SIG-M5 (cell line): Measurements from ENCODE around the gene PGF.

Experiments
- DNase-seq: peaks from one replicate; lab custom pipeline; 2025; lab: John Stamatoyannopoulos, UW

PGF gene

DNA sequence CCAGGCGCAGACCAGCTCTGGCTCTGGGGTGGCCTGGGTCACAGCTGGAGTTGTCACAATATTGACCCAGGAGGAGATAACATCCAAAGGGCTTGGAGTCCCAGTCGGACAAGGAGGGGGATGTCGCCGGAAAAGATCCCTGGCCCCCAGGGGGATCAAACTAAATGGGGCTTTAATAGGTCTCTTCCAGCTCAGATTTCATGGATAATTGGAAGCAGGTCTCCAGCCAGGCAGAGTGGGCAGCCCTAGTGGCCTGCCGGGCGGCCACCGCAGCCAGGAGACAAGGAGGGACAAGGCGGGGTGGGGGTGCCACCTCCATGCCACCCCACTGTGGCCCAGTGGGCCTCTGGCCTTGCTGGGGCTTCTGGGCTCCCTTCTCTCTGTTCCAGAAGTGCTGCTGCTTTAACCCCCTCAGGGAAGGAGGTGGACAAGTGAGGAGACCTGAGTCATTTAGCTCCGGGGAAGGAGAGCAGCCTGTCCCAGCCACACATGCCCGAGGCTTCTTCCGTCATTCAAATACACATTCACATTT lies 23.1 kb upstream of the PGF start:
- DNase-seq = no peak

DNA sequence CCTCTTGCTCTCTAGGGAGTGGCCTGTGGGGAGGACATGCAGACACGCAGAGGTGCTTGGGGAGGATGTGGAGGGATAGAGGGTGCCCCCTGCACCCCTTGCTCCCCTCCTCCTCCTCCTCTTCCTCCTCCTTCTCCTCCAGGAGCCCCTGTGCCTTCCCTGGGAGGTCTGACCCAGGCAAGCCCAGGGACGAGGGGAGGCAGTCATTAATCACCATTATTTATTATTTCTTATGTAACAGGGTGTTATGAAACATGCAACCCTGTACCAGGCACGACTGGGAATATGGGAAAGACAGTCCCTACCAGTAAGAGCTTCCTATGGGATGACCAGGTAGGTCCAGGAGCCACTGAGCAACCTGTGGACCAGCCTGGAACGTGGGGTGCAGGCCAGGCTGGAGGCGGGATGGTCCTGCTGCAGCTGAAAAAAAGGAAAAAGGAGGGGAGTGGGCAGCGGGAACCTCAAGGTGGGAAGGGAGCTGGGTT lies 22.5 kb upstream of the PGF start:
- DNase-seq = no peak

DNA sequence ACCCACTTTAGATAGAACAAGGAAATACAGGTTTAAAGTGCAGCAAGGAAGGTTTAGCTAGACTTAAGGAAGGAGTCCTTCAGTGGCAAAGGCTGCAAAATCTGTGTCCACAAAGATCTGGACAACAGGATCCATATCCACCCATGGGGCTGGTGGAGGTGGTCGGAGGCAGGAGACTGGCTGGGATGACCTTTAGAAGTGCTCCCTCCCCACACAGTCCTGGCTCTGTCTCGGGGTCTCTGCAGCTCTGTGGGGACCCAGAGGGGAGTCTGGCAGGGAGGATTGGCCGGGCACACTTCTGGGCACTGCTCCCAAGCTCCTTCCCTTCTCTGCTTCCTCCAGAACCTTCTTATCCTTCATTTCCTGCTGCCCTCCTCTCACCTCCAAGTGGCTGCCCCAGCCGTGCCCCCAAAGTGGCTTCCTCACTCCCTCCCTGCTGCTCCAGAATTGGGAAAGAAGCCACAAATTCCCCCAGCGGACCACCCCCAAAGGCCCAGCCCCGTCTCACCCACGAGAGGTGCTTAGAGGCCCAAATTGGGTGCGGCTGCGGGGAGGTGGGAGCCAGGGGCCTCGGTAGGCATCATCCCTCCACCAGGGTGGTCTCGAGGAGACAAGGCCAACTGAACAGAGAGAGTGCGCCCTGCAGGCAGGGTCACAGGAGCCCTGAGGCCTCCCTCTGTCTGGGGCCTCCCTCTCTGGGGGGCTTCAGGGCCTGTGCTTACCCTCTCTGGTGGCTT lies 21.9 kb upstream of the PGF start:
- no peak for DNase-seq

DNA sequence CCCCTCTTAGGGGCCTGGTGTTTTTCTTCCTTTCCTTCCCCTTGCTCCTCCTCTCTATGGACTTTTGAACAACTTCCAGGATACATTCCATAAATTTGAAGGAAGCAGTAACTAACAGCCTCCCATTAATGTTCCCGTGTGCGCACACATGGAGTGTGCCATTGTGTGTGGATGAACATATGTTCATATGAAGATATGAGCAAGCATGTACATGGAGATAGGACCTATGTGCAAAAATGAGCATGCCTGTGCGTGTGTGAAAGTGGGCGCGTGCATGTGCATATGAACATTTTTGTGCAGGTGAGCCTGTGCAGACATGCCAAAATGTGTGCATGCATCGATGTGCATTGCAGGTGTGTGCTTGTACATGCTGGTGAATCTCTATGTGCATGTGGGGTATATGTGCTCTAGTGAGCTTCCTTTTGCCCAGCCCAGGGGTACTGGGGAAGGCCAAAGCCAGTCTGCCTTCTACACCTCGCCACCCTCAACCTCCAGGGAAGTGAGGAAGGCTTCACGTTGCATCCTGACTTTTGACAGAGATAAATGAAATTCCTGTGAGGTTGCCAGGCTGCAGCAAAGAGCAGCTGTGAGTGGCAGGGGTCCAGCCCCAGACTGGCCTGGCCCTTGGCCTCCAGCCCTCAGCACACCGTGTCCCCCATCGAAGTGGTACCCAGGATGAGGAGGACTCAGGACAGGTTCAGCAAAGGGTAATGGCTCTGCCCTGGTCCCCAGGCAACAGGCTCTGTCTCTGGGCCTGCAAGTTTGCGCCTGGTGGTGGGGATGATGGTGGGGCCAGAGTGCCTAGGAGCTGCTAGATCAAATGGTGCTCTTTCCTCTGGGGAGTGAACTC lies 21.1 kb upstream of the PGF start:
- DNase-seq = no peak

DNA sequence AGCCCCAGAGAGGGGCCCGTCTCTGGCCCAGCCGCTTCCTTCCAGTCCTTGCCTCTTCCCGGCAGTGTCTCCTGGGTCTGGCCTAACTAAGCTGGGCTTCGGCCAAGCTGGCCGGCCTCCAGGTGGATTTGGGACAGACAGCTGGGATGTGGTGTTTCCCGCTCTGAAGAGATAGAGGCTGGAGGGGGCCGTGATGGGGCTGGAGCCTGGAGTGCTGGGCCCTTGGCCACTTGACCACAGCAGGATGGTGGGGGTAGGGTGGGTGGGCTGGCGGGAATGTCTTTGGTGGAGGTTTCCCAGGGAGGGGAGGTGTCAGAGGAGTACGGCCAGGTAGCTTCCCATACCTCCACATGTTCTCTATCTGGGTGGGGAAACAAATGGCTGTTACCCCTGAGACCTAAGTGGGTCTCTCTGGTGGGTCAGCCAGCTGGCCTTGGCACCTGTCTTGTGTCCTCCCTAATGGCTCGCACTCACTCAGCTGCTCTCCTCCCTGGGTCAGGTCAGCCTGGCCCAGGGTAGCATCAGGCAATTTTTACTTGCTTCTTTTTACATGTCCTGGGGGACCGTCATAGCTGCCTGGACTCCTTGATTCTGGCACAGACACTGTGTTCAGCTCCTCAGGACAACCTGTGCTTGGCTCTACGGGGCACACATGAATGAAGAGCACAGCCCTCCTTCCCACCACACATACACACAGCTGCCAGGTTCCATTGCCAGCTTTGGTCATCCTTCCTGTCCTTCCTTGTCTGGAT lies 19.8 kb upstream of the PGF start:
- DNase-seq = no peak

DNA sequence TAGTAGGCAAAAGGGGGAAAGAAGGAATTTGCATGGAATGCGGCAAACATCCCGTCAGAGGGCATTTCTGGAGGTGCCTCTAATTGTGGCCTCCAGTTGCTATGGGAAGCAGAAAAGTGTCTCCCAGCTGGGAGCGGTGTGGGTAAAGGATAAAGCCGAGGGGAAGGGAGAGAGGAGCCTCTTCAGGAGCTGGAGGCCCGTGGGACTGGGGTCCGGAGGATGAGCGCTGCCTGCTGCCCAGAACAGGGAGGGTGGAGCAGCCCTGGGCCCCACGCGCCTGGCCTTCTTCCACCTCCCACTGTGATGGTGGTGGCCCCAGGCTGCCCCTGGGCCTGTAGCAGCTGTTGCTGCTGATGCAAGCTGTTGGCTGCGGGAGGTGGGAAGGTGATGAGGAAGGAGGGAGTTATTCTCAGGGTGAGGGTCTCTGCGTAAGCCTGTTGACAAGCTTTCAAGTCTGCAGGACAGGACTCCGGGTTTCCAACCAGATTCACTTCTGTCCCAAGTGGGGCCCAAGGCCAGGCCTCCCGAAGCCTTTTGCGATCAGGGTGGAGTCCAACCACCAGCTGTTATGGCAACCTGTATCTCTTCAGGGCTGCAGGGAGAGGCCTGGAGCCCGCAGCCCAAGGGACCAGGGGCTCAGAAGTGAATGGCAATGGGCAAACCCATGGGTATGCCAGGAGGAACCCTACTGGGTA lies 19.1 kb upstream of the PGF start:
- no peak for DNase-seq

DNA sequence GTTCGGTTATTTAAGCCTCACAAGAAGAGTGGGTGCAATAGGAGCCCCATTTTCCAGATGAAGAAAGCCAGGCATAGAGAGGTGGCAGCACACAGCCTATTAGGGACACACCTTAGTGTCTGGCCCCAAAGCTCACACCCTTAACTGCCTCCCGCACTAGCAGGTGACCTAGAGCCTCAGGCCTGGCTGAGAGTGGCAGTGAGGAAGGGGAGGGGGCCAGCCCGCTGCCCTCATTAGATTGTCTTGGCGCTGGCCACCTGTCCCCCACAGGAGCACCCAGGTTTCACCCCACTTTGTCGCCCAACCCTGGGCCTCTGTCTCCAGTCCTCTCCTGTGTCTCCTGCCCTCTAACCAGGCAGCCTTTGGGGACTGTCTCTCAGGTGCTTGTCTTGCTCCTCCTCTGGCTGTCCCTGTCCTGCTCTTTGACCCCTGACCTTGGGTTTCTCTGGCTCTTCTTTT lies 18.5 kb upstream of the PGF start:
- no peak for DNase-seq

DNA sequence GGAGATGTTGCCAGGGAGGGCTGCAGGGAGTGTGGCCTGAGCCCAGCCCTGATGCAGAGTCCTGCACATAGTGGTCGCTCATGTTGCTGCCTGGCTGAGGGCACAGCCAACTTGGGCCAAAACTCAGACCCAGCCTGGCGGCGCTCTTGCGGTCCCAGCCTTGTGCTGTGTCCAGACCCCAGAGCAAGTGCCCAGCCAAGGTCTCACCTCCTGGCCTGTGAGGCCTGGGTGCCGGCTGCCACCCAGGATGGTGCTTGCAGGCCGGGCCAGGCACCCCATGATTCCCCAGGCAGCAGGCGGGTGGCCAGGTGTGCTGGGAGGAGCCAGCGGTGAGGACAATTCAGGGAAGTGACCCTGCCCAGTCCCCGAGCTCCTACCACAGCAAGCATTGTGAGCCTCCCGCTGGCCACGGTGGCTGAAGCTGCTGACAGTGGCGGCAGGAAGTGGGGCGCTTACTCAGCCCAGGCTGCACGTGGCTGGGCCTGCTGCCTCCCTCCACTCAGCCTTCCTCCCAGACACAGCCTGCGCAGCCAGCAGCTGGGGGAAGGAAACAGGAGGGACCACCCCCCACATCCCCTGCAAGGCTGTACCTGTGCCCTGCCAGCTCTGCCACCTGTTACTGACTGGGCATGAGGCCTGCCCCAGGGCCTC lies 17.7 kb upstream of the PGF start:
- DNase-seq = no peak

DNA sequence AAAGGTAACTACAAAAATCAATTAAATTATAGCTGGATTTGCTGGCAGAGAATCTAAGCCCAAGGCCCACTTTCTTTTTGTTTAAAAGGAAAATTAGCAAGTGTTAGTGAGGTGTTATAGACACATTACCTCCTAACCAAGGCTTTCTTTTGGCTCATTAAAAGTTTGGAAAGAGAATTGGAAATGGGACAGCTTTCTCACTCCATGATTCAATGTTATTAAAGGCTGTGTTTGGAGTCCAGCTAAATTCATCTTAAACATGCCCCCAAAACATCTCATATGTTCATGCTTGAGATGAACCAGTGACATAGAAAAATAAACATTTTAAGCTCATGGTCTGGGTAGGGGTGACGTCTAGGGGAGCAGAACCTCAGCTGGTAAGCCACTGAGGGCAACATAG lies 13.4 kb upstream of the PGF start:
- no peak for DNase-seq

DNA sequence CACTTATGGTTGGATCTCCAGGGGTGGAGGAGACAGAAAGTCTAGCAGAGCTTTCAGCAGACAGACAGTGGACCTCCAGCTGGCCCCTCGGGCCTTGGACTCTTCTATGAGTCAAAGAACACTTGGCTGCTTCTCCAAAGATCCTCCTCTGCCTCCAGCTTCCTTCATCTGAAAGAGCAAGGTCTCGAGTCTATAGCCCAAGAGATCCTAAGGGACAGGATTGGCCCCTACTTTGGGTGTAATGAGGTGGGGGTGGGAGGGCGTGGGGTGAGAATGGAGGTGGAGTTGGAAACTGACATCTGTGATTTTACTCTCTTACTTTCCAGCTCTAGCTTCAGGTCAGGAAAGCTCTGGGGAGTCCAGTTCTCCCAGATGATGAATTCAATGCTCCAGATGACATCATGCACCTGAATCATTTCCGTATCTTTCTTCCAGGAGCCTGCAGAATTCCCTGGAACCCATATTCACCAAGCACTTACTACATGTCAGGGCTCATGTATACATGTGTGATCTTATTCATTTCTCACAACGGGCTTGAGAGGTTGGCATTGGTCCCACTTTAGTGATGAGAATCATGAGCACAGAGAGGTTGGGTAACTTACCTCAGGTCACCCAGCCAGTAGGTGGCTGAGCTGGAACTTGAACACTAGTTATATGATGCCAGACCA lies 10.2 kb upstream of the PGF start:
- DNase-seq = no peak

DNA sequence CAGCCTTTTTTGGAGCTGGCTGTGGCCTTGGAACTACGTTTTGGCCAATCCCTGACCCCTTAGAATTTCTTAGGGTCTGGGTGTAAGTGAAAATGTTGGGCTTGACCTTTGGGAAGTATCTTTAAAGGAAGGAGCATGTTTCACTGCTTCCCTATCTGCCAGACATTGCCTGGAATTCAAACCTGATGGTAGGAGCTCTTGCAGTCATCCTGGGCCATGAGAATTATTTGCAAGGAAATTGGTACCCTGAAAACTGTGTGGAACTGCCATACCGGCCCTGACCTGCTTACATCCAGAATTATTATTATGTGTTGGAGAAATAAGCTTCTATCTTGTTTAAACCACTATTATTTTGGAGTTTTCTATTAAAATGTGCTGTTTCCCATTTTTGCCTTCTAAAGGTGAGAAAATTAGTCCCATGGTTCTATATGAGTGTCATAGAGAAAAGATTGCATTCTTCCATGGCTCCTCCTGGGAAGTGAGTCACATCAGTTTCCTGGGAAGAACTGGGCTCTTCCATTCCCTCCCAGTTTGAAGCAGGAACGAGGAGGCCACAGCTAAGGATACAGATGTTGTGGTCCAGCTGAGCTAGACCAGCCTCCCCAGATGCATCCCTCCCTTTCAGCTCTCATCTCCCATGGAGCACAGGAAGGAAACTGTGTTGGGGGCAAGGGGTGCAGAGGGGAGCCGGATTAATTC lies 9.5 kb upstream of the PGF start:
- no peak for DNase-seq

DNA sequence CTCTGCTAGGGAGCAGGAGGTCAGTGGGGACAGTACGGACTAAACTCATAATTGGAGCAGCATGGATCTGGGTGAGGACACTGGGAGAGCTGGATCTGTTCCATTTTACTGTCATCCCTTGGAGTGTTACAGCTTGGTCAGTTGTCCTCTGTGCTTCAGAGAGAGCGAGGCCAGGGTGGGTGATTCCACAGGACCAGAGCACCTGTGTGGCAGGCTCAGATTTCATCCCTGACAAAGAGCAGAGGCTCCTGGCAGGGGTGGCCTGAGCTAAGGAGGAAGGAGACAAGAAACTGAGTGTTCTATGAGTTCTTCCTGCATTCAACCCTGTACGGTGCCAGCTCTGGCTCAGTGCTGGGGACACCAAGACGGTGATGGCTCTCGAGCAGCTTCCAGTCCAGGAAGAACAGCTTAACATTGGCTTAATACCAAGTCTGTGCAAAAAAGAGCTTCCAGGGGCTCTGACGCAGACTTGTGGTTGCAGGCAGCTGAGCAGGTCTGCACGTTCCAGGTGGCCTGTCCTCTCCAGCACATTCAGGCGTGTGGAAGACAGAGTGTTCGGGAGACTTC lies 8.4 kb upstream of the PGF start:
- DNase-seq = no peak

DNA sequence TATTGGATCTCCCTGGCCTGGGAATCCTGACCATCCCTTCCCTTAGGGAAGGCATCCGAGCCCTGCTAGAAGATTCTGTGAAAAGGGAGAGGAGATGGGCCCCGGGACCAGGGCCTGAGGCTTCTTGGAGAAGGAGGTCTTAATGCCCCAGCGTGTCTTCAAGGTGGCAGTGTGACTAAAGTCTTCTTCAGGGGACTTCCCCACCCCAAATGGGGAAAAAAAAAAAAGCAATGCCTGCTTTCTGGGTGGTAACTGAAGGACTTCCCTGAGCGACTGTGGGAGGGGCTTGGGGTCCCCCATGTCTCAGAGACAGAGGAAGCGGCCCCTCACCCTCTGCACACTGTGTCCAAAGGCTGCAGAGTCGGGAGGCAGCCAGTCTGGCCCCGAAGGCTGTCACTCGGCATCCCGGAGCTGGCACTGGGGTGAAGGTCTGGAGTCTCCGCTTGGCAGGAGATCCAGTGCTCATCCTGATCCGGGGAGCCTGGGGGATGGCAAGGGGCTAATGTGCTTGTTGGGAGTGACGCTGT lies 7.8 kb upstream of the PGF start:
- DNase-seq = no peak

DNA sequence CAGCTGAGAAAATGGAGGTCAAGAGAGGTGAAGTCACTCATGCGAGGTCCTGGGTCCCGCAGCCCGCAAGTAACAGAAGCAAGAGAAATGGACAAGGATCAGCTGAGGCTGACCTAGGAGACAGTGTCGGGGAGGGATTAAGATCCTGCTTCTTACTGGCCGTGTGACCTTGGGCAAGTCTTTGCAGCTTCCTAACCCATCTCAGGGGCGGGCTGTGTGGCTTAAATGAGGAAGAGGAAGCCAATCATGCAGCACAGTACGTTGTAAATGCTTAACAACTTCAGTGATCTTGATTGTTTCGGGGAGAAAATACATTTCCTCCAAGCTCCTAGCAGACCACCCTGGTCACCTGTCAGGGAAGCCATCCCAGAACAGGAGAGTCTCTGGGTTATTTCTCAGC lies 7.1 kb upstream of the PGF start:
- no peak for DNase-seq

DNA sequence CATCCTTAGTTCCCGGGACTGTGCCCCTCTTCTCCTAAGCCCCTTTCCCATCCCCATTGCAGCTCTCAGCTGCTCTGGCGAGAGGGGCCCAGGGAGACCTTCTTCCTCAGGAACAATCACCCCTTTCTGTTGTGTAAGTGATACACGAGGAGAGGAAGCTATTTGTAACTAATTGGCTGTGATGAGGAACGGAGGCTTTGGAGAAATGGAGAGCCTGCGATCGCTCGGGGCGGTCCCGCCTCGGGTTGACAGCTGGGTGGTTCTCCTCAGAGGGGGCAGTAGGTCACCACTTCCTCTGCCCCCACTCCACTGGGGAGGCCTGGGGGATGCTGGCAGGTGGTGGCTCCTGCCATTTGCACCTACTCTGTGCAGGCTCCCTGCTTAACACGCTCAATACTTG lies 6.6 kb upstream of the PGF start:
- DNase-seq = no peak

DNA sequence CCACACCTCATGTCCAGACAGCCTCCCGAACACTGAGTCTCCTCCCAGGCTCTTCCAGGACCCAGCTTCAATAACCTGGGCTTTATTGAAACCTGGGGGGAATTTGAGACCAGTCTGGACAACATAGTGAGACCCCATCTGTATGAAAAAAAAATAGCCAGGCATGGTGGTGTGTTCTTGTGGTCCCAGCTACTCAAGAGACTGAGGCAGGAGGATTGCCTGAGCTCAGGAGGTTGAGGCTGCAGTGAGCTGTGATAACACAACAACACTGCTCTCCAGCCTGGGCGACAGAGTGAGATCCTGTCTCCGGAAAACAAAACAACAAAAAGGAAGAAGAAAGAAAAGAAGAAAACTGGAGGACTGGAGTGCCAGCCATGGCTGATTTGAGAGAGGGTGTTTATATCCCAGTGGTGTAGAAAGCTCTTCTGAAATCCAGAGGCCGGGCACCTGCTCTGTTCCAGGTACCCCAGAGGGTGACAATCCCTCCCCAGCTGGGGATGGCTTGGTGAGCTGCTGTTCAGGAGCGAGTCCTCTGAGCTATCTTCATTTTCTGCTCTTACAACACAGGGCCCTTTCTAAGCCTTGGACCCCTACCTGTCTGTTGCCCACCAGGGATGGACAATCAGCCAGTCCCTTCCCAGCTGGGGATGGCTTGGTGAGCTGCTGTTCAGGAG lies 6.0 kb upstream of the PGF start:
- no peak for DNase-seq

DNA sequence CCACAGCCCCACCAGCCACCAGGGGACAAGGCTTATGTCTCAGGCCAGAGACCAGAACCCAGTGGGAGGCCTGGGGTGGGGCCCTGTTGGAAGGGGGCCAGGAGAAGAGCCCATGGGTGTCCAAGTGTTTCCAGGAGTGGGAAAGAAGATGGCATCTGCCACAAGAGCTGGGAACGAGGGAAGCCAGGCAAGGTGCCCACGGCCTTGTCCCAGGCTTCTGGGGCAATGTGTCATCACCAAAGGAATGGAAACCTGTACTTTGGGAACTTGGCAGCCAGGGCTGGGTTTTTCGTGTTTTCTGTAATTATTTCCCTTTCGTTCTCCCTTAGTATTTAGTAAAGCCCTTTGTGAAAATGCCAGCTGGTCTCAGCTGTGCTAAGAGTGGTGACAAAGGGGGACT lies 5.3 kb upstream of the PGF start:
- DNase-seq = no peak

DNA sequence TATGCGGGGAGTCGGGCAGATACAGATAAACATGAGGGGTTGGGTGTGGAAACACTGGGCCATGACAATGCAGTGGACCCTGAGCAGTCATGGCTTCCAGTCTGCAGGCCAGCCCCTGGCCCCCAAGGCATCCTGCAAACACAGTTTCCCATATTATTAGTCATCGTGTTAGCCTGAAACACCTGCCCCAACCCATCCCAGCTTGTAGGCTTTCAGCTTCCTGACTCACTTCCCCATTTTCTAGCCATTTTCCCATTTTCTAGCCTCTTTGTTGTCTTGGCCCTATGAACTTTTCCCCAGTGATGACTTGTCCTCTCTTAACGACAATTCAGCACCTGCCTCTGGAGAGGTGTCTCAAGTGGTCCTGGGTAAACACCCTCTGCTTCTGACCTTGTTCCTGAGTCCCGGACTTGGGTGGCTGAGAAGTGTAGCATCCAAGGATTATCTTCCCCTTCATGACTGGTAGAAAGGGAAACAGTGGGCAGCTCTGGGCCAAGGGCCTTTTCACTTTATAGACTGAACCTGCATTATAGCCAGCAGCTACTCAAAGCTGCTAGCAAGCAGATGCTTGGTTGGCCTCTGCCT lies 4.3 kb upstream of the PGF start:
- no peak for DNase-seq
